Embryonic facial prominence (tissue), 1 donor: ENCODE results near the gene GABRB3.

Source experiments
- DNase-seq: peaks from one replicate; pipeline ENCODE4 v3.0.0-alpha.2; 2016; ENCODE audit errors: extremely low spot score

Gene GABRB3

GRCh38 chr15:26555898-26556297 is 217.0 kb downstream of the GABRB3 start:
- DNase-seq = no peak

- no peak for DNase-seq
Measured at GRCh38 chr15:26551473-26551872, 221.4 kb downstream of the GABRB3 start.

GRCh38 chr15:26550880-26551279 is 222.0 kb downstream of the GABRB3 start:
- DNase-seq = no peak

- DNase-seq = no peak
Measured at GRCh38 chr15:26537663-26538062, 235.2 kb downstream of the GABRB3 start.

GRCh38 chr15:26531489-26531888 is 241.4 kb downstream of the GABRB3 start:
- DNase-seq = no peak

GRCh38 chr15:26525096-26525495 is 247.8 kb downstream of the GABRB3 start:
- DNase-seq = no peak

GRCh38 chr15:26521691-26522198 is 251.1 kb downstream of the GABRB3 start:
- DNase-seq = no peak

- DNase-seq = no peak
Measured at GRCh38 chr15:26521130-26521529, 251.7 kb downstream of the GABRB3 start.

- no peak for DNase-seq
Measured at GRCh38 chr15:26518885-26519284, 254.0 kb downstream of the GABRB3 start.

- no peak for DNase-seq
Measured at GRCh38 chr15:26516102-26516980, 256.5 kb downstream of the GABRB3 start.

- no peak for DNase-seq
Measured at GRCh38 chr15:26504009-26504408, 268.9 kb downstream of the GABRB3 start.
